GM18502 (cell line): ENCODE measurements around the gene ADAMTS14.

Source experiments
- ATAC-seq: cut with Tn5 transposase; IDR thresholded peaks from one replicate; pipeline ENCODE4 v1.9.1; 2021; ENCODE audit warnings: mild to moderate bottlenecking; ENCODE audit not compliant: unreplicated experiment, poor library complexity

The ADAMTS14 gene

GRCh38 chr10:70809011-70809611 lies 136.8 kb downstream of the ADAMTS14 start:
- ATAC-seq = no peak

- ATAC-seq = no peak
Observed at GRCh38 chr10:70809726-70810125, 137.4 kb downstream of the ADAMTS14 start.

GRCh38 chr10:70810967-70811366 lies 138.7 kb downstream of the ADAMTS14 start:
- no peak for ATAC-seq

- ATAC-seq = no peak
Observed at GRCh38 chr10:70811881-70812280, 139.6 kb downstream of the ADAMTS14 start.
